Activated gamma-delta T cell treated with Interleukin-2 at 50 U/mL for 16 hours (primary cell): ENCODE measurements around the gene SIGLEC9.

Experiments
- DNase-seq: peaks from one replicate; pipeline ENCODE4 v3.0.0-alpha.2; 2020

The SIGLEC9 gene

DNA sequence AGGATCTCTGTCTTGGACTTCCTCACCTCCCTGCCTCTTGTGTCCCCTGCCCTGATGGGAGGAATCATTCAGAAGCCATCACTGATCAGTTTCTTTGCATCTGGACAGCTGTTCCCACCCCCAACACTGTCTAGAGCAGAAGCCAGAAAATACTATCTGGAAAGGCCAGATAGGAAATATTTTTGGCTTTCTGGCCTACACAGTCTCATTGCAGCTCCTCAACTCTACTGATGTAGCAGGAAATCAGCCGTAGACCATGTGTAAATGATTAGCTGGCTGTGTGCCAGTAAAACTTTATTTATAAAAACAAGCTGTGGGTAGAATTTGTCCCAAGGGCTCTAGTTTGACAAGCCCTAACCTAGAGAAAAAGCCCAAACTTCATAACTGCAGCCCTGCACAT, 23.0 kb downstream of the SIGLEC9 start:
- DNase-seq, result no peak

DNA sequence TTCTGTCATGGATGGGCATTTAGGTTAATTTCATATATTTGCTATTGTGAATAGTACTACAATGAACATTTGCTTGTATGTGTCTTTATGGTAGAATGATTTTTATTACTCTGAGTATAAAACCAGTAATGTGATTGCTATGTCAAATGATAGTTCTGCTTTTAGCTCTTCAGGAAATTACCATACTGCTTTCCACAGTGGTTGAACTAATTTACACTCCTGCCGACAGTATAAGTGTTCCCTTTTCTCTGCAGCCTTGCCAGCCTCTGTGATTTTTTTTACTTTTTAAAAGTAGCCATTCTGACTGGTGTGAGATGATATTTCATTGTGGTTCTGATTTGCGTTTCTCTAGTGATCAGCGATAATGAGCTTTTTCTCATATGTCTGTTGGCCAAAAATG, 23.9 kb downstream of the SIGLEC9 start:
- DNase-seq, result no peak

- DNase-seq, result no peak
Measured at GRCh38 chr19:51150627-51151026, 25.9 kb downstream of the SIGLEC9 start.

- no peak for DNase-seq
Measured at GRCh38 chr19:51156710-51157109, 32.0 kb downstream of the SIGLEC9 start.

GRCh38 chr19:51157265-51157664, 32.6 kb downstream of the SIGLEC9 start:
- no peak for DNase-seq

- DNase-seq, result peak; percentile 85
Measured at GRCh38 chr19:51158474-51159129, 33.9 kb downstream of the SIGLEC9 start.

DNA sequence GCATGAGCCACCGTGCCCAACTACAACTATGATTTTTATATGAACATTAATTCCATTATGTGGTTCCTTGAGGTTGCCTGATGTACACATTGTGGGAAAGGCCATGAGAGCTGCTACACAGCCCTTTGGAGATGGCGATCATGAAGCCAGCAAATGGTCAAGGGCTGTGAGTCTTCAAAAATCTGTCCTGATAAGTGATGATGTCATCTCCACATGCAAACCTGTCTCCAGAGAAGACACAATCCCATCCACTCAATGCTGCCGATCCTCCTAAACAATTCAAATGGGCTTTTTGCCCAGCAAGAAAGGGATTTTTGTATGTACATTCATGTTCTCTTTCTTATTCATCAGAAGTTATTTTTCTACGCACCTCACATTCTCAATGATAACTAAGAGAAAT, 35.0 kb downstream of the SIGLEC9 start:
- DNase-seq, result no peak

DNA sequence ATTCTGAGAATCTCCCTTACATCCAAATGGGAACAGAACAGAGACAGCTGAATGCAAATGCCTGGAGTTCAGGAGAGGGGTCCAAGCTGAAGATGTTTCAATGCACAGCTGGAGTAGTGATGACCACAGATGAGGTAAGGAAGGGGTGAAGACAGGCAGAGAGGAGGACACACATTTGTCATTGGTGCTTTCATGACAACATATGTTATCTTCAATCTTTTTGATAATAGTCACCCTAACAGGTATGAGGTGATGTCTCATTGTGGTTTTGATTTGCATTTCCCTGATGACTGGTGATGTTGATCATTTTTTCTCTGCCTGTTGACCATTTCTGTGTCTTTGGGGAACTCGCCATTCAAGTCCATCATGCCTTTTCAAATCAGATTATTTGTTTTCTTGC, 36.6 kb downstream of the SIGLEC9 start:
- DNase-seq, result no peak

DNA sequence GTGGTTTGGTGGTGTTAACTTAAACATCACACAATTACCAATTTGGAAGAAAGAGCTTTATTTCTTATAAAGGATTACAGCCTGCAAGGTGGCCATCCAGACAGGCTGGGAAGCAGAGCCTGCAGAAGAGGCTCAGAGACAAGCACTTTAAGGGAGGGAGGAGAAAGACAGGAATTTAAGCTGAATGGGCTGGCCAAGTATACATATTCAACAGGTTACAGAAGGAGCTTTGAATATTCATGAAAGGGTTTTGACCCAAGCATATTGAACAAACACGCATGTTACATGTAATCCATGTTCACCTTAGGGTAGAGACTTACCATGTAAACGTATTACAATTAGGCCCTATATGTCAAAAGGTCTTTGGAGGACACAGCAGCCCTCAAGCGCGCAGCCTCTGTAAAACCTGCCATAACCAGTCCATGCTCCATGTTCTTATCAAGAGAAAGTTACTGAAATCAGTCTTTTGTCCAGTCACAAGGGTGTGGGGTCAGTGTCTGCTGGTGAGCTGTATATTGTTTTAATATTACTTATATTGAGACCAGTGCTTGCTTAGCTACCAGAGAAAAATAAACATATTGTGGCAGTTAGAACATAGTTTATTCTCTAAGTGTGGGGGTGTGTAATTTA, 37.3 kb downstream of the SIGLEC9 start:
- no peak for DNase-seq

GRCh38 chr19:51163257-51163656, 38.6 kb downstream of the SIGLEC9 start:
- DNase-seq, result no peak

DNA sequence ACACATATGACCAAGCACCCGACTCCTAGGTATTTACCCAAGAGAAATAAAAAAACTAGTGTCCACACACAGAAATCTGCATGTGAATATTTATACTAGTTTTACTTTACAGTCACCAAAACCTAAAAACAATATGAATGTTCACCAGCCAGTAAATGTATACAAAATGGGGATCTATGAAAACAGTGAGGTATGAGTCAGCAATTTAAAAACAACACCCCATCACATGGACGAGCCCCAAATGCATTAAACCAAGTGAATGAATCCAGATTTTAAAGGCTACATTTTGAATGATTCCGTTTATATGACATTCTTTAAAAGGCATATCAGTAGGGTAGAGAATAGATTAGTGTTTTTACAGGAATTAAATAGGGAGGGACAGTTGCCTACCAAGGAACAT, 39.5 kb downstream of the SIGLEC9 start:
- DNase-seq, result no peak

GRCh38 chr19:51166846-51167490, 42.3 kb downstream of the SIGLEC9 start:
- peak; percentile 55 for DNase-seq

GRCh38 chr19:51168564-51169282, 44.0 kb downstream of the SIGLEC9 start:
- DNase-seq, result no peak

DNA sequence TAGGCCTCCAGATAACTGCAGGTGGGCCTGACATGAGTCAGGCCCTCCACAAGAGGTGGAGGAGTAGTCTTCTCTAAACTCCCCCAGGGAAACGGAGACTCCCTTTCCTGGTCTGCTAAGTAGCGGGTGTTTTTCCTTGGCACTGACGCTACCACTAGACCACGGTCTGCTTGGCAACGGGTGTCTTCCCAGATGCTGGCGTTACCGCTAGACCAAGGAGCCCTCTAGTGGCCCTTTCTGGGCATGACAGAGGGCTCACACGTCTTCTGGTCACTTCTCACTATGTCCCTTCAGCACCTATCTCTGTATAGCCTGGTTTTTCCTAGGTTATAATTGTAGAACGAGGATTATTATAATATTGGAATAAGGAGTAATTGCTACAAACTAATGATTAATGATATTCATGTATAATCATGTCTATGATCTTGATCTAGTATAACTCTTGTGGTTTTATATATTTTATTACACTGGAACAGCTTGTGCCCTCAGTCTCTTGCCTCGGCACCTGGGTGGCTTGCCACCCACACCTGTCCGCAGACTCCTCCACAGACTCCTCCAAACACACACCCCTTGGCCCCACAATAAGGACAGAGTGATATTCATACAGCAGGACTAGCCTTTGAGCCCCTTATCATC, 44.7 kb downstream of the SIGLEC9 start:
- peak; percentile 66 for DNase-seq

GRCh38 chr19:51172223-51172622, 47.5 kb downstream of the SIGLEC9 start:
- no peak for DNase-seq

GRCh38 chr19:51173681-51174080, 49.0 kb downstream of the SIGLEC9 start:
- DNase-seq, result no peak

GRCh38 chr19:51179256-51179655, 54.5 kb downstream of the SIGLEC9 start:
- no peak for DNase-seq
